ENCODE data around the gene CTSC. TPM values are rescaled to one million over a fixed set of nuclear protein-coding genes. Genes with fewer than 3 reads are reported as not detected.

Gene CTSC
- polyA plus RNA-seq, 1 of the 3 experiments (the other 2 are of a cell fraction), result 104 TPM

GRCh38 chr11:88266157-88266556 is 71.4 kb downstream of the CTSC start:
- H3K36me3 ChIP-seq (replicated peaks in 1 of 2; ENCODE audit: control insufficient read depth in 1 of 2, insufficient read depth in 2 of 2, low read length in 1 of 2), result no peaks in the 10 kb centered on the region
- no peaks in the 10 kb centered on the region for H3F3A ChIP-seq (replicated peaks; ENCODE audit: insufficient read depth)
- H3K27ac ChIP-seq (ENCODE audit: low read depth in 2 of 2, low read length in 1 of 2), result no peak overlapping the region
- H3K9ac ChIP-seq, result no peak overlapping the region
- H3K27me3 ChIP-seq (ENCODE audit: insufficient read depth), result no peaks in the 10 kb centered on the region
- CTCF ChIA-PET, result no interaction called here
- no peaks in the 10 kb centered on the region for H4K20me1 ChIP-seq (ENCODE audit: insufficient read depth)
- no peaks in the 10 kb centered on the region for H3K9me3 ChIP-seq
- H3K4me1 ChIP-seq (ENCODE audit: control insufficient read depth in 1 of 2, insufficient read depth in 2 of 2, low read depth in 1 of 2, low read length in 1 of 2), result no peaks in the 10 kb centered on the region
- H3K4me2 ChIP-seq, result no peak overlapping the region
- no peak for DNase-seq
- H3K9me2 ChIP-seq, result no peaks in the 10 kb centered on the region
- no peak overlapping the region for H2AFZ ChIP-seq (ENCODE audit: low read depth)
- TF ChIP-seq MXI1 (IDR thresholded peaks at IDR 0.05; ENCODE audit: low read depth, low read length), result no peak
- no peak for TF ChIP-seq RXRA (IDR thresholded peaks at IDR 0.05; ENCODE audit: borderline replicate concordance, low read depth)
- TF ChIP-seq SIN3A (IDR thresholded peaks at IDR 0.05; ENCODE audit: borderline replicate concordance, low read depth, low read length), result no peak
- H3K79me2 ChIP-seq (ENCODE audit: insufficient read depth), result no peaks in the 10 kb centered on the region
- H3K4me3 ChIP-seq (ENCODE audit: low read depth in 2 of 2, low read length in 1 of 2), result no peak overlapping the region
- POLR2A ChIA-PET, result no interaction called here

GRCh38 chr11:88259431-88259830 is 78.1 kb downstream of the CTSC start:
- H3K79me2 ChIP-seq (ENCODE audit: insufficient read depth), result no peaks in the 10 kb centered on the region
- H3F3A ChIP-seq (replicated peaks; ENCODE audit: insufficient read depth), result no peaks in the 10 kb centered on the region
- H3K4me3 ChIP-seq (ENCODE audit: low read depth in 2 of 2, low read length in 1 of 2), result no peak overlapping the region
- H4K20me1 ChIP-seq (ENCODE audit: insufficient read depth), result no peaks in the 10 kb centered on the region
- H3K4me1 ChIP-seq (ENCODE audit: control insufficient read depth in 1 of 2, insufficient read depth in 2 of 2, low read depth in 1 of 2, low read length in 1 of 2), result no peaks in the 10 kb centered on the region
- no peaks in the 10 kb centered on the region for H3K27me3 ChIP-seq (ENCODE audit: insufficient read depth)
- no peak overlapping the region for H3K4me2 ChIP-seq
- H3K9me2 ChIP-seq, result no peaks in the 10 kb centered on the region
- no peaks in the 10 kb centered on the region for H3K36me3 ChIP-seq (replicated peaks in 1 of 2; ENCODE audit: control insufficient read depth in 1 of 2, insufficient read depth in 2 of 2, low read length in 1 of 2)
- no peak overlapping the region for H2AFZ ChIP-seq (ENCODE audit: low read depth)
- no peak overlapping the region for H3K27ac ChIP-seq (ENCODE audit: low read depth in 2 of 2, low read length in 1 of 2)
- no peak for DNase-seq
- TF ChIP-seq MXI1 (IDR thresholded peaks at IDR 0.05; ENCODE audit: low read depth, low read length) (no peak), RXRA (IDR thresholded peaks at IDR 0.05; ENCODE audit: borderline replicate concordance, low read depth) (no peak), FOXM1 (IDR thresholded peaks at IDR 0.05; ENCODE audit: low read depth) (no peak)
- ChIA-PET POLR2A (no interaction called here), CTCF (no interaction called here)
- H3K9me3 ChIP-seq, result no peaks in the 10 kb centered on the region
- no peak overlapping the region for H3K9ac ChIP-seq

- no peak overlapping the region for H2AFZ ChIP-seq (ENCODE audit: low read depth)
- H3F3A ChIP-seq (replicated peaks; ENCODE audit: insufficient read depth), result no peaks in the 10 kb centered on the region
- H3K4me1 ChIP-seq (ENCODE audit: control insufficient read depth in 1 of 2, insufficient read depth in 2 of 2, low read depth in 1 of 2, low read length in 1 of 2), result no peaks in the 10 kb centered on the region
- no peak for DNase-seq
- H3K27ac ChIP-seq (ENCODE audit: low read depth in 2 of 2, low read length in 1 of 2), result no peak overlapping the region
- H4K20me1 ChIP-seq (ENCODE audit: insufficient read depth), result no peaks in the 10 kb centered on the region
- no peak overlapping the region for H3K4me2 ChIP-seq
- POLR2A ChIA-PET, result no interaction called here
- no peaks in the 10 kb centered on the region for H3K27me3 ChIP-seq (ENCODE audit: insufficient read depth)
- H3K79me2 ChIP-seq (ENCODE audit: insufficient read depth), result no peaks in the 10 kb centered on the region
- H3K9ac ChIP-seq, result no peak overlapping the region
- H3K9me3 ChIP-seq, result no peaks in the 10 kb centered on the region
- H3K36me3 ChIP-seq (replicated peaks in 1 of 2; ENCODE audit: control insufficient read depth in 1 of 2, insufficient read depth in 2 of 2, low read length in 1 of 2), result no peaks in the 10 kb centered on the region
- CTCF ChIA-PET, result no interaction called here
- H3K4me3 ChIP-seq (ENCODE audit: low read depth in 2 of 2, low read length in 1 of 2), result no peak overlapping the region
- no peaks in the 10 kb centered on the region for H3K9me2 ChIP-seq
- TF ChIP-seq CTCF (IDR thresholded peaks at IDR 0.05) (no peak), EZH2phosphoT487 (IDR thresholded peaks at IDR 0.05; ENCODE audit: borderline replicate concordance, low read depth) (no peak), POLR2AphosphoS5 (IDR thresholded peaks at IDR 0.05; ENCODE audit: low read depth, low read length) (no peak), ZBTB33 (IDR thresholded peaks at IDR 0.05; ENCODE audit: borderline replicate concordance, low read depth) (no peak), FOSL2 (IDR thresholded peaks at IDR 0.05; ENCODE audit: borderline replicate concordance, low read depth) (no peak), SMC3 (IDR thresholded peaks at IDR 0.05; ENCODE audit: low read depth, low read length) (no peak), TCF12 (IDR thresholded peaks at IDR 0.05) (no peak), MEF2A (IDR thresholded peaks at IDR 0.05; ENCODE audit: borderline replicate concordance, low read depth) (no peak), TEAD4 (IDR thresholded peaks at IDR 0.05; ENCODE audit: borderline replicate concordance, insufficient read depth) (no peak), CHD2 (IDR thresholded peaks at IDR 0.05; ENCODE audit: low read length, partially characterized antibody) (no peak), RAD21 (IDR thresholded peaks at IDR 0.05; ENCODE audit: low read length) (no peak), REST (IDR thresholded peaks at IDR 0.05; ENCODE audit: low read depth, low read length) (no peak)
Observed at GRCh38 chr11:88252208-88252607, 85.3 kb downstream of the CTSC start.
